Ramos (cell line): ENCODE results near the gene IL21R.
"Not testable (repeated sequence)": the region's sequence is repeated elsewhere in the genome, so short reads cannot be mapped to it uniquely, and the experiment has no call there.

Source experiments
- in situ Hi-C: fragments of 300-500 bp; cut with MboI; formaldehyde crosslinking; loops from one replicate; pipeline ENCODE4 v1.14.3; 2022; ENCODE audit warnings: low sequenced_read_pairs; ENCODE audit not compliant: unreplicated experiment

The IL21R gene

DNA sequence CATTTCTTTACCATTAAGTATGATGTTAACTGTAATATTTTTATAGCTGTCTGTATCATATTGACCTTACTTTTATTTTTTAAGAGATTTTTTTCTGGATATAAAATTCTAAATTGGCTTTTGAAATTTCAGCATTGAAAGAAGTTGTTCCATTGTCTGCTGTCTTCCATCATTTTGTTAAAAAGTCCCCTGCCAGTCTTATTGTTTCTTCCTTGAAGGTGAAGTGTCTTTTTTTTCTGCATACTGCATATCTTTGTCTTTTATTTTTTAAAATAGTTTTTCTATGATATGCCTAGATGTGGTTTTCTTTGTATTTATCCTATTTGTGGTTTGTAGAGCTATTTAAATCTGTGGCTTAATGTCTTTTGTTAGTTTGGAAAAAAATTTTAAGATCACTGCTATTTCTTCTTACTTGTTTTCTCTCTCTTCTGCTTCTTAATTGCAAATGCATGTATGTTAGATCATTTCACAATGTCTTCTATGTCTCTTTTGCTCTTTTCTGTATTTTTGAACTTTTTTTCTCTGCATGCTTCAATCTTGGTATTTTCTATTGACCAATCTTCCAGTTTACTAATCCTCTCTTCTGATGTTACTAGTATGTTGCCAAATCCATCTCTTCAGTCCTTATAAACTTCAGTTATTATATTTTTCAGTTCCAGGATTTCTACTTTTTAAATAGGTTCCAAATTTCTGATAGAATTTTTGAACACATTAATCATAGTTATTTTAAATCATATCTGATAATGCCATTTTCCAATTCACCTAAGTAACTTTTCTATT, 20.2 kb downstream of the IL21R start:
- in situ Hi-C loops, result no loop called here

DNA sequence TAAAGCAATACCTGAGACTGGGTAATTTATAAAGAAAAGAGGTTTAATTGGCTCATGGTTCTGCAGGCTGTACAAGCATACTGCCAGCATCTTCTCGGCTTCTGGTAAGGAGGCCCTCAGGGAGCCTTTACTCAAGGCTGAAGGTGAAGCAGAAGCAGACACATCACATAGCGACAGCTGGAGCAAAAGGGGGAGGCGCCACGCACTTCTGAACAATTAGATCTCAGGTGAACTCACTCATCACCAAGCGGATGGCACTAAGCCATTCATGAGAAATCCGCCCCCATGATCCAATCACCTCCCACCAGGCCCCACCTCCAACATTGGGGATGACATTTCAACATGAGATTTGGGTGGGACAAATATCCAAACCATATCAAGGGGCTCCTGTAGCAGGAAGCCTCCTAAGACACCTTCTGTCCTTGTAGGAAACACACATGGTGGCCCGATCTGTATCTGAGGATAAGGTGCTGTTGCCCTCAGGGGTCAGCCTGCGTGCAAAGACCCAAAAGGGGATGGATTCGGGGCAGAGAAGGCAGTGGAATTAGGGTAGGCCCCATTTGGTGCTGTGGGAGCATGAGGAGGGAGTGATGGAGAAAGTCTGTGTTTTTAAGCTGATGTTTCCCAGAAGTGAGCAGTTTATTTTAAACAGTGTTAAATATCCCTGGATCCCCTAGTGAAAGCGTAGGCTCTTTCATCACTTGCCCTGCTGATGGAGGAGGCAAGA, 23.0 kb downstream of the IL21R start:
- in situ Hi-C loops, result loop anchor here (5.0 kb wide), 1 partner anchor 48 kb away; no protein-coding TSS in a partner anchor

DNA sequence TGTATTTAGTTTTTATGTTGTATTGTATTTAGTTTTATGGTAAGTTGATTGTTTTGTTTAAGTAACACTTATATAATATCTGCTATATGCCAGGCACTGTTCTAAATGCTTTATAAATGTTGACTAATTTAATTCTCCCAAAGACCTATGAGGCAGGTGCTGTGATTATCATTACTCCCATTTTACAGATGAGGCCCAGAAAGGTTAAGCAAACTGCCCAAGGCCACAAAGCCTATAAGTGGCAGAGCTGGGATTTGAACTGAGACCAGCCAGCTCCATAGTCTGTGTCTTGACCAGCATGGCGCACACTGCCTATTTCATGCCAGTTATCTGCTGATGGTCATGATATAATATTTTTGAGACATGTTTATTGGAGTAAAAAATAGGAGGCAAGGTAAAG, 24.0 kb downstream of the IL21R start:
- in situ Hi-C loops, result loop anchor here (5.0 kb wide), 1 partner anchor 49 kb away; no protein-coding TSS in a partner anchor

DNA sequence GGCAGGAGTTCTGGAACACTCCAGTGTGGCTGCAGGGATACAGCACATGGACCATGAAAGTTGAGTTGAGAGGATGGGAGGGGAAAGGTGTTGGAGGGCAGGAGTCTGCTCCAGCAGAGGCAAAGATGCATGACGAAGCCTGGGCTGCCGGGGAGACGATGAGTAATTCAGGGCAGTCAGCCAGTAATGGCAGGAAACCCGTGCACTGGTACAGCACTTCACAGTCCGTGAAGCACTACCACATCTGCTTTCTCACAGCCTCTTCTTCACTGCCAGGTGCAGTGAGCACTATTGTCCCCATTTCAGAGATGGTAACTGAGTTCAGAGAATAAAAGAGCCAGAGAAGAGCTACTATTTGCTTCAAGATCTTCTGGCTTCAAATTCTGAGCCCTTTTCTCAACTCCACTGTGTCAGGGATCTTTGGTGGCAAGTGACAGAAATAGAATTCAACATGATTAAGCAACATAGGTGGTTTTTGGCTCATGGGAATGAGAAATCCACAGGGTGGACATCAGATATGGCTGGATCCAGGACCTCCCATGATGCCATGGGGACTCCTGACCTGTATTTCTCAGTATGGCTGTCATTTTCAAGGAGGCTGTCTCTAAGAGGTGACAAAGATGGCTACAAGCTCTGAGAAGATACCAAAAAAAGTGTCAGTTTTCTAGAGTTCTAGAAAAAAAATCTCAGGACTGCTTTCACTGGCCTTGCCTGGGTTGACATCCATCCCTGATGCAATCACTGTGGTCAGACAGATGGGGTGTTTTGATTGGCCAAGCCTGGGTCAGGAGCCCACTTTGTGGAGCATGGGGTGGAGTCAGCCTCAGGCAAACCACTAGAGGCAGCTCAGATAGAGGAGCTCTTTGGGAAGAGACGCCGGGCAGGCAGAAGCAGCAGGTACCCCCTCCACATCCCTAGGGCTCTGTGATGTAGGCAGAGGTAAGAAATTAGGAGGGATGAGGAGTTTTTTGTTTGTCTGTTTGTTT, 24.7 kb downstream of the IL21R start:
- in situ Hi-C loops, result loop anchor here (5.0 kb wide), 1 partner anchor 49 kb away; no protein-coding TSS in a partner anchor

DNA sequence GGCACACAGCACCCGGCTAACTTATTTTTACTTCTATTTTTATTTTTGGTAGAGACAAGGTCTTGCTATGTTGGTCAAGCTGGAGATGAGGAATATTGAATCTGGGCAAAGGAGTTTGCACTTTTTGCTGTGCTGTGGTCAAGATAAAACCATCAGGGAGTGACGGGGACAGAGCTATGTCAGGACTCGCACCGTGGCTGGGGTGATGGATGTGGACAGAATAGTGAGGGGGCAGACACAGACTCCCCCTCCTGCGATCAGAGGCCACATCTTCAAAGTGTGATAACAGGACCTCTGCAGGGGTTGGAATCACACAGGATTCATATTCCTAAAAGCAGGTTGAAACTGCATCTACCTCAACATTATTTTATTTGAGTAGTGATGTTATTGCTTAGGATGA, 25.6 kb downstream of the IL21R start:
- in situ Hi-C loops, result loop anchor here (5.0 kb wide), 1 partner anchor 50 kb away; no protein-coding TSS in a partner anchor

DNA sequence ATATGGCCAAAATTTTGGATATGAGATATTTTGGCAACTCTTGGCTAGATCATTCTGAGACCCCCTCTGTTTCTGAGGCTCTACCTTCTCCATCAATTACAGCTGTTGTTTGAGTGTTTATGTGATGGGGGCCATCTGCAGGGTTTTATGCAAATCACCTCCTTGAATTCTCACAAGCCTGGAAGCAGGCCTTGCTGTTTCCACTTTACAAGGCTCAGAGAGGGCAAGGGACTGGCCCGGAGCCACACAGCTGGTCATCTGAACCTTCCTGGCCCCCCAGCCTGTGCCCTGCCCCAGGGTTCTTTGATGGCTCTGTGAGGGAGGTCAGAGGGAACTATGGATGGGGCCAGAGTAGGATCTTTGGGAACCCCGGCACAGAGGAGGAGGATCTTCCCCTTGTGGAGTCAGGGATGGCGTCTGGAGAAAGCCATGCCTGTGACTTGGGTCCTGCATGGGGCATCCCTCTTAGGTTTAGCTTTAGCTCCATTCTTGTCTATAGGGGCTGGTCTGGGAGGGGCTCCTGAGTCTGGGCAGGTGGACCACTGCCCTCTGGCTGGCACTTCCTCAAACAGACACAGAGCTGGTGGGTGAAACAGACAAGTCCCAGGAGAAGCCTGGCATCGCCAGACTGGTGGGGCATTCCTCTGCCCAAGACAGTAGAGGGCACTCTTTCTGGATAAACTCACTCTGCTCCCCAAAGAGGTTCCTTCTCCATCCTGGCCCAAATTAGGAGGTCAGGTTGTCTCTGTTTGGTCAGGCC, 26.2 kb downstream of the IL21R start:
- in situ Hi-C loops, result loop anchor here (5.0 kb wide), 1 partner anchor 51 kb away; no protein-coding TSS in a partner anchor

DNA sequence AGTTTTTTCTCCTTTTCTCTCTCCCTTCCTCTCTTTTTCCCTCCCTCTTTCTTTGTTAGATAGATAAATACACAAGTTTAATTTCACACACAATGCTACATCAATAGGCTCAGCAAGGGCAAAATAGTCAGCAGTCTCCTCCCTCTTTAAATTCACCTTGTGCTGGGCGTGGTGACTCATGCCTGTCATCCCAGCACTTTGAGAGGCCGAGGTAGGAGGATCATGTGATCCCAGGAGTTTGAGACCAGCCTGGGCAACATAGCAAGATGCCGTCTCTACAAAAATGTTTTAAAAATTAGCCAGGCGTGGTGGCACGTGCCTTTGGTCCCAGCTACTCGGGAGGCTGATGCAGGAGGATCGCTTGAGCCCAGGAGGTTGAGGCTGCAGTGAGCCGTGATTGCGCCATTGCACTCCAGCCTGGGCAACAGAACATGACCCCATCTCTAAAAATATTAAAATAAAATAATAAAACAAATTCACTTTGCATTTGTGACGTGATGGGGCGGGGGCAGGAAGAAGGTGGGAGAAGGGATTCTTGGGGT, 27.4 kb downstream of the IL21R start:
- in situ Hi-C loops, result loop anchor here (5.0 kb wide), 1 partner anchor 52 kb away; no protein-coding TSS in a partner anchor

DNA sequence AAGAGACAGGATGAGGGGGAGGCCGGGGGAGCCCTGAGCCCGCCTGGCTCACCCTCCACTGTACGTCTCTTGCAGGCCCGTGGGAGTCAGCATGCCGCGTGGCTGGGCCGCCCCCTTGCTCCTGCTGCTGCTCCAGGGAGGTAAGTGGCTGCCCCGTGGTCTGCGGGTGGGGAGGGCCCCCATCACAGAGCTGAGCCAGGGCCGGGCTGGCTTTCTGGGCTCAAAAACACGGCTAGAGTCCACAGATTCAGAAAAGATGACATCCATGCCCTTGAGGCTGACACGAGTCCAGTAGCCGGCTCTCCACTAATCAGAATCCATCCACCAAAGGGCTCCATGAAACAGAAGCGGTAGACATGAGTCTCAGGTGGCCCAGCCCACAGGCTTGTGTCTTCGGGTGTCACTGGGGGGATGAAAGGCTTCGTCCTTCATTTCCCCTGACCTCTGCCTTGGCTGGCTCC, 28.0 kb downstream of the IL21R start:
- in situ Hi-C loops, result loop anchor here (5.0 kb wide), 1 partner anchor 53 kb away; no protein-coding TSS in a partner anchor

DNA sequence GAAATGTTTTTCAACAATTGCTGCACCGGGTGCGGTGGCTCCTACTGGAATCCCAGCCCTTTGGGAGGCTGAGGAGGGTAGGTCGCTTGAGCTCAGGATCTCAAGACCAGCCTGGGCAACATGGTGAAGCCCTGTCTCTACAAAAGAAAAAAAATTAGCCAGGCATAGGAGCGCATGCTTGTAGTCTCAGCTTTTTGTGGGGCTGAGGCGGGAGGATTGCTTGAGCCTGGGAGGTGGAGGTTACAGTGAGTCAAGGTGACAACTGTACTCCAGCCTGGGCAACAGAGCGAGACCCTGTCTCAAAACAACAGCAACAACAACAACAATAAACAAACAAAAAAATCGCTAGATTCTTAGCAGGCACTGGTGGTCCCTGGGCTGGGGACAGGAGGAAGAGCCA, 28.5 kb downstream of the IL21R start:
- in situ Hi-C loops, result no loop called here

DNA sequence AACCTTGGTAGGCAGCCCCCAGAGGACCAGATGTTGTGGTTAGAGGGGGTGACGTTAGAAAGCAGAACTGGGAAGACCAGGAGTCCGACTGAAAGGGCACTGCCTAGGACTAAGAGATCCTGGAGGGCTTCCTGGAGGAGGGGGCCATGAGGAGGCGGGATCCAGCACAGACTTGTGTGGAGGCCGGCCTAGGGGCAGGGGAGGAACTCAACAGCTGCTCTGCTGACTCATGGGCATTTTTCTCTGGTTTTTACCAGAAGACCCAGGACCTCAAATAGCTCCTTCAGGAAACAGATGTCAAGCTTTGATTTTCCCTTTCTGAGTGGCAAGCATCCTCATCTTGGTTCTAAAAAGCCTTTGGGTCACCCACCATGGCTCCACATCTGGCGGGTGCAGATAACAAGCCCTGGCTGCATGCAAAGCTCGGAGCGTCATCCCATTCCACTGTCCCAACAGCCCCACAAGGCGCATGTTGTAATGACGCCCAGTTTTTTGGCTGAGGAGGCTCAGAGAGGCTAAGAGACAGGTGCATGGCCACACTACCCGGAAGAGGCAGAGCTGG, 29.0 kb downstream of the IL21R start:
- in situ Hi-C loops, result no loop called here

DNA sequence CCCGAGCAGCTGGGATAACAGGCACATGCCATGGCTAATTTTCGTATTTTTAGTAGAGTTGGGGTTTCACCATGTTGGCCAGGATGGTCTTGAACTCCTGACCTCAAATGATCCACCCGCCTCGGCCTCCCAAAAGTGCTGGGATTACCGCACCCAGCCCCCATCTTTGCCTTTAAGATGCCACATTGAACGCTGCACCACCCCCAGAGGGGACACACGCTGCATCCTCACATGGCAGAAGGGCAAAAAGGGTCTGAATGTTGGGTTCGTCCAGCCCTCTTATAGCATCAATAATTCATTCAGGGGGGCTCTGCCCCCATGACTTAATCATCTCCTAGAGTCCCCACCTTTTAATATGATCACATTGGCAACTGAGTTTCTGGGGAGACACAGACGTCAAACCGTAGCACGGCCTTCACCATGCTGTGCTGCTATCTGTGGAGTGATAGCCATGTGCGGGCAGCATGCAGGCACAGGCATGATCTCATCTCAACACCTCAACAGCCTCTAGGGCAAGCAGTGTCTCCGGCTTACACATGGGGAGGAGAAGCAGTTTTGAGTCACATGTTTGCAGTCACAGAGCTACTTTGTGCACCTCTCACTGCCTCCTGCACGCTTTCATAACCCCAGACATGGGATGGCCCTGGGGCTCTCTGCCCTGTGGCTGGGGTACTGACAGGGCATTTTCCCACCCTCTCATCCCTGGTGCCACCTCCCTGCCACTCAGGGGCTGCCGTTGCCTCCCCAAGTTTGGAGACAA, 30.0 kb downstream of the IL21R start:
- in situ Hi-C loops, result no loop called here

DNA sequence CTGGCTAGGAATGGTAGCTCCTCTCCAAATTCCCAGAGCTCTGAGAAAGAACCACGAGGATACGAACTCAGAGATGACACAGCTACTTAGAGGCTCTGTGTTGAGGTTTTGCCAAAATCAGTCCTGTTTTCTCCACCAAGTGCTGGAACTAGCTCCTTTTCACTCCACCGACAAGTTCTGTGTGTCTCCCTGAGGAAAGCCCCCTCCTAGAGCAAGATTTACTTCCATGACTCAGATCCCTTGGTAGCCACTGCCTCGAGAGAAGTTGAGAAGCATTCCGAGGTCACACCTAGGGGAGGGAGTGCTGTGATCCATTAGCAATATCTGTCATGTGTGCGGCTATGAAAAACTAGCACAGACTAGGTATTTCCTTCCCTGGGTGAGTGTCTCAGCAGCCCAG, 30.6 kb downstream of the IL21R start:
- in situ Hi-C loops, result no loop called here

DNA sequence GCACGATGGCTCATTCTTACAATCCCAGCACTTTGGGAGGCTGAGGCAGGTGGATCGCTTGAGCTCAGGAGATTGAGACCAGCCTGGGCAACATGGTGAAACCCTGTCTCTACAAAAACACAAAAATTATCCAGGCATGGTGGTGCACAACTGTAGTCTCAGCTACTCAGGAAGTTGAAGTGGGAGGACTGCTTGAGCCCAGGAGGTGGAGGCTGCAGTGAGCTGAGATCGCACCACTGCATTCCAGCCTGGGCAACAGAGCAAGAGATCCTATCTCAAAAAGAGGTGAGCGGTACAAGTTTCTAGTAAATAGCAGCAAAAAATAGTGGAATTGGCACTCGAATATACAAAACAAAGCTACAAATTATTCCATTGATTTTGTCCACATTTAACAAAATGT, 31.2 kb downstream of the IL21R start:
- in situ Hi-C loops, result not testable (repeated sequence)

DNA sequence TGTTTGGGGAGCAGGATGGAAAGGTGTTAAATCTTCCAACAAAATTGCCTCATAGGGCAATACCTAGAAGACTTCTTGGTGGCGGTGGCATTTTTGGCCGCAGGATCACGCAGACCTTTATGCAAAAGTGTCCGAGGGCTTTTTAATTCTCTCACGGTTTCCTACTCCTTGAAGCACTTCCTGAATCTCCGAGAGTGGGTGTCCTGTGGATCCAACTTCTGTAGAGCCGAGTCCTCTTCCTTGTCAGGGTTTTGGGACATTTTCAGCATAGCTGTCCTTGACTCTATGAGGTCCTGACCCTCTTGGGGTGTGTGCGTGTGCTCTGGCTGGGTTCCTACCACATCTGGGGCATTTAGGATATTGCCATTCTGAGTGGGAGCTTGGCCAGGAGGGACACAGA, 31.7 kb downstream of the IL21R start:
- in situ Hi-C loops, result no loop called here

DNA sequence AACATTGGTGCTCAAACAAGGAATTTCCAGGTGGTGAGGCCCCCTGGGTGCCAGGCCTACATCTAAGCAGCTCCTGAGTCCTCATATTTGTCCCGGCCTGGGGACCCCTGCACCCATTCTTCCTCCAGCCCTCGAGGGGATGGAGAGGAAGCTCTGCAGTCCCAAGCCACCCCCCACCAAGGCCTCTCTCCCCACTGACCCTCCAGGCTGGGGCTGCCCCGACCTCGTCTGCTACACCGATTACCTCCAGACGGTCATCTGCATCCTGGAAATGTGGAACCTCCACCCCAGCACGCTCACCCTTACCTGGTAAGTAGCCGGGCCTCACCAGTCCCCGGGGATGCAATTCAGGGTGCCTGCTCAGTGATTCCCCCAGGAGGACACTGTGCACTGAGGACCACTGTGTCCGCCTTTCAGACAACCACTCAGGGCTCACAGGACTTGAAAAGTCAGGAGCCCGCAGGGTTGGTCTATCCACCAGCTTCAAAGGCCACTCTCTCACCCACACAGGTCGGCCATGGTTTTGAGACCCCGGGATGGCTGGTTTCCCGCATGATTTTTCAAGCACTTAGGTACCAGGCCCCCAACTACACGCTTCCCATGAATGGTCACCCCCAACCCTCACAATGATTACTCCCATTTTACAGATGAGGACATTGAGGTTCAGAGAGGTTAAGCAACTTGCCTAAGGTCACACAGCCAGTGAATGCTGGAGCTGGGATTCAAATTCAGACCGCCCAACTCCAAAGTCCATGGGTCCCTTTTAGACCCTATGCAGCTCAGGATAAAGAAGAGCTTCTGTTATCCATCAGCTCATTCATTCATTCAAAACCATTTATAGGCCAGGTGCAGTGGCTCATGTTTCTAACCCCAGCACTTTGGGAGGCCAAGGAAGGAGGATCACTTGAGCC, 32.4 kb downstream of the IL21R start:
- in situ Hi-C loops, result no loop called here

DNA sequence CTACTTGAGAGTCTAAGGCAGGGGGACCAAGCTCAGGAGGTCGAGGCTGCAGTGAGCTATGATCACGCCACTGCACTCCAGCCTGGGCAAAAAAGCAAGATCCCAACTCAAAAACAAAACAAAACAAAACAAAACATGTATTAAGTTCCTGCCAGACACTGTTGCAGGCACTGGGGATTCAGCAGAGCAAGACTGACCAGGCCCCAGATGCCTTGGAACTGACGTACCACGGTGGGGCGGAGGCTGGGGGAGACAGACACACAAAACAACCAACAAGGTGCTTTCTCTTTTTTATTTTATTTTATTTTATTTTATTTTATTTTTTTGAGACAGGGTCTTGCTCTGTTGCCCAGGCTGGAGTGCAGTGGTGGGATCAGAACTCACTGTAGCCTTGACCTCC, 33.2 kb downstream of the IL21R start:
- in situ Hi-C loops, result not testable (repeated sequence)

DNA sequence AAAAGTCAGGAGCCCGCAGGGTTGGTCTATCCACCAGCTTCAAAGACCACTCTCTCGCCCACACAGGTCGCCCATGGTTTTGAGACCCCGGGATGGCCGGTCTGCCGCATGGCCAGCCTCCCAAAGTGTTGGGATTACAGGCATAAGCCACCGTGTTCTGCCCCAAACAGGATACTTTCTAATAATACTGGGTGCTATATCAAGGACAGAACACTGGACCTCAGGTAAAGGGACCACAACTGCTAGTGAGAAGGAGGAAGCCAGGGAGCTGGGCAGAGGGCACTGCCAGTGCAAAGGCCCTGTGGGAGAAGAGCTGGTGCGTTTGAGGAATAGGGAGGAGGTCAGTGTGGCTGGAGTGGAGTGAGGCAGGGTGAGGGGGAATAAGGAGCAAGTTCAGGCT, 34.1 kb downstream of the IL21R start:
- in situ Hi-C loops, result no loop called here
